Breast epithelium (tissue), 3 donors: ENCODE measurements around the gene HDLBP.

Experiments used
- POLR2A ChIP-seq: fragments of 450-650 bp; IDR thresholded peaks from one replicate; pipeline ENCODE4 v1.6.1; 2016; ENCODE audit warnings: antibody characterized with exemption, mild to moderate bottlenecking, moderate library complexity
- TF ChIP-seq, protein P1 (sequence below), 3 donors: fragments of 450-650 bp; IDR thresholded peaks; one replicate each; pipeline ENCODE4 v1.5.1; 2016 to 2017; ENCODE audit warnings: antibody characterized with exemption in 3 of 3, mild to moderate bottlenecking in 3 of 3, moderate library complexity in 3 of 3

- TF ChIP-seq, protein P1, sequence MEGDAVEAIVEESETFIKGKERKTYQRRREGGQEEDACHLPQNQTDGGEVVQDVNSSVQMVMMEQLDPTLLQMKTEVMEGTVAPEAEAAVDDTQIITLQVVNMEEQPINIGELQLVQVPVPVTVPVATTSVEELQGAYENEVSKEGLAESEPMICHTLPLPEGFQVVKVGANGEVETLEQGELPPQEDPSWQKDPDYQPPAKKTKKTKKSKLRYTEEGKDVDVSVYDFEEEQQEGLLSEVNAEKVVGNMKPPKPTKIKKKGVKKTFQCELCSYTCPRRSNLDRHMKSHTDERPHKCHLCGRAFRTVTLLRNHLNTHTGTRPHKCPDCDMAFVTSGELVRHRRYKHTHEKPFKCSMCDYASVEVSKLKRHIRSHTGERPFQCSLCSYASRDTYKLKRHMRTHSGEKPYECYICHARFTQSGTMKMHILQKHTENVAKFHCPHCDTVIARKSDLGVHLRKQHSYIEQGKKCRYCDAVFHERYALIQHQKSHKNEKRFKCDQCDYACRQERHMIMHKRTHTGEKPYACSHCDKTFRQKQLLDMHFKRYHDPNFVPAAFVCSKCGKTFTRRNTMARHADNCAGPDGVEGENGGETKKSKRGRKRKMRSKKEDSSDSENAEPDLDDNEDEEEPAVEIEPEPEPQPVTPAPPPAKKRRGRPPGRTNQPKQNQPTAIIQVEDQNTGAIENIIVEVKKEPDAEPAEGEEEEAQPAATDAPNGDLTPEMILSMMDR (IDR thresholded peaks at IDR 0.05): no peak
- no peak for TF ChIP-seq POLR2A
These were observed 4.9 kb upstream of the HDLBP start for GRCh38 chr2:241320394-241320793.
